NCI-H2081 treated with DMSO at 0.1 percent for 48 hours (cell line): ENCODE measurements around the gene EFCAB14.
"Not testable (repeated sequence)": the region's sequence is repeated elsewhere in the genome, so short reads cannot be mapped to it uniquely, and the experiment has no call there.

Experiments used
- DNase-seq: peaks from one replicate; lab custom pipeline; 2025; lab: John Stamatoyannopoulos, UW

The EFCAB14 gene

DNA sequence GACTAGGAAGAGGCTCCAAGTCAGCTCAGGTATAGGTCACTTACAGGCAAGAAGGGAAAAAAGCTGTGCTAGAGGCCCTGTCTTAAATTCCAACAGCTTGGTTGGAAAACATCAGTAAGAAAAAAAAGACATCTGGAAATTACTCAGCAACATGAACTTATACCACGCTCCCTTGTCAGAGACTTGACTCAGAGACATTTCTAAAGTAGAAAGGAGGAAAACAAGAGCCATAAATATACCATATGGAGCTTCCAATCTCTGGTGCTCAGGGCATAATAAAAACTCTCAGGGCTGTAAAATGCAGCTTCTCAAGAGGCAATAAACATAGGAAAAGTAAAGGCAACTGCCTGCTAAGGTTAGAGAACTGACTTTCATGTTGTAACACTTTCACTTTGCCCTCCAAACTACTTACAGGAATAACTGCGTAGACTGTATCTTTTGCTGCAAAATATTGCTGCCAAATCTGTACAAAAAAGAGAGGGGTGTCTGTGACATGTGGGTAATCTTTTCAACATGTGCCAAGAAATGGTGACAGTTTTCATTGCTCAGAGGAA is 65.4 kb downstream of the EFCAB14 start:
- no peak for DNase-seq

- no peak for DNase-seq
Measured at GRCh38 chr1:46652321-46653100, 66.4 kb downstream of the EFCAB14 start.

DNA sequence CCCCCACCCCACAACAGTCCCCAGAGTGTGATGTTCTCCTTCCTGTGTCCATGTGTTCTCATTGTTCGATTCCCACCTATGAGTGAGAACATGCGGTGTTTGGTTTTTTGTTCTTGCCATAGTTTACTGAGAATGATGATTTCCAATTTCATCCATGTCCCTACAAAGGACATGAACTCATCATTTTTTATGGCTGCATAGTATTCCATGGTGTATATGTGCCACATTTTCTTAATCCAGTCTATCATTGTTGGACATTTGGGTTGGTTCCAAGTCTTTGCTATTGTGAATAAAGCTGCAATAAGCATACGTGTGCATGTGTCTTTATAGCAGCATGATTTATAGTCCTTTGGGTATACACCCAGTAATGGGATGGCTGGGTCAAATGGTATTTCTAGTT is 67.8 kb downstream of the EFCAB14 start:
- DNase-seq, result not testable (repeated sequence)

DNA sequence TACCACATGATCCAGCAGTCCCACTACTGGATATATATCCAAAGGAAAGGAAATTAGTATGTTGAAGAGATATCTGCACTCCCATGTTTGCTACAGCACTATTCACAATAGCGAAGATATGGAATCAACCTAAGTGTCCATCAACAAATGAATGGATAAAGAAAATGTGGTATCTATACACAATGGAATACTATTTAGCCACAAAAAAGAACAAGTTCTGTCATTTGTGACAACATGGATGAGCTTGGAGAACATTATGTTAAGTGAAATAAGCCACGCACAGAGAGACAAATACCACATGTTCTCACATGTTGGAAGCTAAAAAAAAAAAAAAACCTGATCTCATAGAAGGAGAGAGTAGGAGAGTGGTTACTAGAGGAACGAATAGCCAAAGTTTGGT is 68.4 kb downstream of the EFCAB14 start:
- no peak for DNase-seq

DNA sequence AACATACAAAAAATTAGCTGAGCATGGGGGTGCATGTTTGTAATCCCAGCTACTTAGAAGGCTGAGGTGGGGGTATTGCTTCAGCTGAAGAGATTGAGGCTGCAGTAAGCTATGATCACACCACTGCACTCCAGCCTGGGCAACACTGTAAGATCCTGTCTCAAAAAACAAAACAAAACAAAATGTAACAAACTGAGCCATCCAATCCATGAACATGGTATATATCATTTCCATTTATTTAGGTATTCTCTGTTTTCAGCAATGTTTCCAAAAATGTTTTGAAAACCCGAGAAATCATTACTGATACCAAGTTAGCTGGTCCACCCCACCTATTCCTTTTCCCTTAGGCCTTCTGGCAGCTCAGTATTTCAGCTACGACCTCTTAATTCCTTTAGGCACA is 69.2 kb downstream of the EFCAB14 start:
- no peak for DNase-seq

GRCh38 chr1:46647611-46648010 is 71.3 kb downstream of the EFCAB14 start:
- no peak for DNase-seq

GRCh38 chr1:46646844-46647243 is 72.1 kb downstream of the EFCAB14 start:
- no peak for DNase-seq

GRCh38 chr1:46646331-46646730 is 72.6 kb downstream of the EFCAB14 start:
- DNase-seq, result no peak

DNA sequence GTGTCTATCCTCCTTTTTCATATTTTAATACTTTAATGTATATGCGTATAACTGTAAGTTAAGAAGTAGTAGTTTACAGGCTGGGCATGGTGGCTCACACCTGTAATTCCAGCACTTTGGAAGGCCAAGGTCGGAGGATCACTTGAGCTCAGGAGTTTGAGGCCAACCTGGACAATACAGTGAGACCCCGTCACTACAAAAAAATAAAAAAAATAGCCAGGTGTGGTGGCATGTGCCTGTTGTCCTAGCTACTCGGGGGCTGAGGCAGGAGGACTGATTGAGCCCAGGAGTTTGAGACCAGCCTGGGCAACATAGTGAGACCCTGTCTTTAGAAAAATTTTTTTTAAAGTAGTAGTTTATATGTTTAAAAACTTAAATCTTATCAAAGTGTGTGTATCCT is 73.1 kb downstream of the EFCAB14 start:
- DNase-seq, result no peak

GRCh38 chr1:46643368-46643775 is 75.5 kb downstream of the EFCAB14 start:
- DNase-seq, result peak; percentile 96

DNA sequence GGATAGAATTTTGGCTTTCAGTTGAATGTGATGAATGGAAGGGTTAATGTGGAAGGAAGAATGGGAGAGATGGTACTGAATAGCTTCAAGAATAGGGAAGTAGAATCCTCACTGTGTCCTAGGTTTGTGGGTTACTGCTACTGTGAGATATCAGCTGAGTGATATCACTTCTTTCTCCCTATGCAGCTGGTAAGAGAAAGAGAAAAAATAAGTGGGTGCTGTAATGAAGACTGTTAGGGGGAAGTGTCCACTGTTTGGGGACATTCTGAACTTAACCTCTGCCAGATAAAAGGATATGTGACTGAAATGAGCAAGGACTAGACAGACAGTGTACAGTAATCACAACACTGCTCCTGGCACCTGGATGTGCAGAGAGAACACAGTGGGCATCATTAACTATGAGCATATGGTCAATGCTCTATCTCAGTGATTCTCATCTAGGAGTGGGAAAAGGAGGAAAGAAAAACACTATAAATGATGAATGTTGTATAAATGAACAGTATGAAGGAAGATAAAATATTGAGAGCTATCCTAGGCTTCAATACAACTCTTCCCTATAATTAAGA is 76.7 kb downstream of the EFCAB14 start:
- DNase-seq, result no peak

GRCh38 chr1:46639547-46639946 is 79.4 kb downstream of the EFCAB14 start:
- DNase-seq, result no peak

GRCh38 chr1:46638921-46639320 is 80.0 kb downstream of the EFCAB14 start:
- no peak for DNase-seq

DNA sequence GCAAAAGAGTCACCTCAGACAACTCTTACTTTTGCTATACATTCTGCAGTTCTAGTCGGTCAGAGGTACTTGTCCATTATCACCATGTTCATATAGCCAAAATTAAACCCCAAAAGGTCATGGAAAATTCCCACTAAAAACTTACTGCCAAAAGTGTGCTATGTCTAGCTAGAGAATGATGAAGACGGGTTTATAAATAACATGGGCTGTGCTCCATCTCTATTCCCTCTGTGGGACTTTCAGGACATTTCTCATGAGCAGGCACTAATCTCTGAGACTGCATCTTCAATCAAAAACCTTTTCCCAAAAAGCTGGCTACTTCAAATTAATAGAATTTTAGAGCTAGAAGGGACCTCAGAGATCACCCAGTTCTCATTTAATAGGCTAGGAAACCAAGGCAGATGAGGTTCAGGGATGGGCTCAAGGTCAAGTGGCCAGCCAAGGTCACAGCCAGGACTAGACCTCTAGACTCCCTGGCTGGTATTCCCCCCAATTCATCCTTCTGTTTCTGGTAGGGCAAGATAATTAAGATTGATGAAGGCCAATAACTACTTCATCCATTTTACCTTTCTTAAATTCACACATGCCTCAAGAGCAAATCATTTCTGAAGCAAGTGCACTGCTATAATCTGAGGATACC is 81.3 kb downstream of the EFCAB14 start:
- DNase-seq, result no peak

GRCh38 chr1:46635205-46635604 is 83.7 kb downstream of the EFCAB14 start:
- no peak for DNase-seq

GRCh38 chr1:46630719-46631118 is 88.2 kb downstream of the EFCAB14 start:
- DNase-seq, result no peak
